HG03432 (cell line): ENCODE results near the gene P2RX4.
"Not testable (repeated sequence)": the region's sequence is repeated elsewhere in the genome, so short reads cannot be mapped to it uniquely, and the experiment has no call there.

Experiments used
- ATAC-seq: cut with Tn5 transposase; IDR thresholded peaks from one replicate; pipeline ENCODE4 v1.9.1; 2021; ENCODE audit warnings: mild to moderate bottlenecking, moderate library complexity; ENCODE audit not compliant: unreplicated experiment

The P2RX4 gene, protein sequence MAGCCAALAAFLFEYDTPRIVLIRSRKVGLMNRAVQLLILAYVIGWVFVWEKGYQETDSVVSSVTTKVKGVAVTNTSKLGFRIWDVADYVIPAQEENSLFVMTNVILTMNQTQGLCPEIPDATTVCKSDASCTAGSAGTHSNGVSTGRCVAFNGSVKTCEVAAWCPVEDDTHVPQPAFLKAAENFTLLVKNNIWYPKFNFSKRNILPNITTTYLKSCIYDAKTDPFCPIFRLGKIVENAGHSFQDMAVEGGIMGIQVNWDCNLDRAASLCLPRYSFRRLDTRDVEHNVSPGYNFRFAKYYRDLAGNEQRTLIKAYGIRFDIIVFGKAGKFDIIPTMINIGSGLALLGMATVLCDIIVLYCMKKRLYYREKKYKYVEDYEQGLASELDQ

GRCh38 chr12:121209624-121210572, at the start of gene P2RX4:
P2RX4 (plus strand) TSS chr12:121210129; CDS start chr12:121210165, 36 bp downstream.
- peak; percentile 90 for ATAC-seq

DNA sequence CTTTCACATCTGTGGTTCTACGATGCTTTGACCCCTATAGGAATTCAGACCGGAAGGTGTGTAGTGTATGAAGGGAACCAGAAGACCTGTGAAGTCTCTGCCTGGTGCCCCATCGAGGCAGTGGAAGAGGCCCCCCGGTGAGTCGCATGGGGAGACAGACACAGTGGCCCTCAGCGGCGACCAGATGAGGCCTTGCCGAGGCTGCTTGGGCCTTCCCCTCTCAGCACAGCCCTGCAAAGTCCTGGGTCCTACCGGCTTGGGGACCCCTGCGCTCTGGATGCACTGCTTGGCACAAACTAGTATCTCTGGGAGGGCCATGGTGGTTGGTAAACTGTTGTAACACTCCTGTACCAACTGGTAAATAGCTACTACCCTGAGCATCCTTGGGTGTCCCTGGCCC, 47.5 kb upstream of the P2RX4 start:
- no peak for ATAC-seq

GRCh38 chr12:121162985-121163384, 46.9 kb upstream of the P2RX4 start:
- ATAC-seq = no peak

DNA sequence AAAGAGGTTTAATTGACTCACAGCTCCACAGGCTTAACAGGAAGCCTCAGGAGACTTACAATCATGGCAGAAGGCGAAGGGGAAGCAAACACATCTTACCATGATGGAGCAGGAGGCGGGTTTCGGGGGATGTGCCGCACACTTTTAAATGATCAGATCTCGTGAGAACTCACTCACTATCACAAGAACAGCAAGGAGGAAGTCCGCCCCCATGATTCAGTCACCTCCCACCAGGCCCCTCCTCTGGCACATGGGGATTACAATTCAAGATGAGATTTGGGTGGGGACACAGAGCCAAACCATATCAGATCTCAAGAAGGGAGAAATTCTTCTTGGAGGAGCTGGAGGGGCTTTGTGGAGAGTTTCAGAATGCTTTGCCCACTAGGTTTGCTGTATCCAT, 45.1 kb upstream of the P2RX4 start:
- ATAC-seq = not testable (repeated sequence)

GRCh38 chr12:121165316-121165715, 44.6 kb upstream of the P2RX4 start:
- no peak for ATAC-seq

DNA sequence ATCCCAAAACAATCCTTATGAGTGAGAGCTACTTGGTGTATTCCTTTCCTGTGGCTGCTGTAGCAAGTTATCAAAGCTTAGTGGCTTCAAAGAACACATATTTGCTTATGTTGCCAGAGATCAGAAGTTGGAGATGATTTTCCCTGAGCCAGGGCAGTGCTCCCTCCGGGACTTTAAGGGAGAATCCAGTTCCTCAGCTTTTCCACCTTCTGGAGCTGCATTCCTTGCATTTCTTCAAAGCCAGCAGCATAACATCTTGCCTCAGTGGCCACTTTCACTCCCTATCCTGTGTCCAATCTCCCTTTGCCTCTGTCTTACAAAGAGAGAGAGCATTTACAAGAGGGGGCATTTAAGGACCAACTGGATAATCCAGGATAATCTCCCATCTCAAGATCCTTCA, 43.6 kb upstream of the P2RX4 start:
- ATAC-seq = no peak

DNA sequence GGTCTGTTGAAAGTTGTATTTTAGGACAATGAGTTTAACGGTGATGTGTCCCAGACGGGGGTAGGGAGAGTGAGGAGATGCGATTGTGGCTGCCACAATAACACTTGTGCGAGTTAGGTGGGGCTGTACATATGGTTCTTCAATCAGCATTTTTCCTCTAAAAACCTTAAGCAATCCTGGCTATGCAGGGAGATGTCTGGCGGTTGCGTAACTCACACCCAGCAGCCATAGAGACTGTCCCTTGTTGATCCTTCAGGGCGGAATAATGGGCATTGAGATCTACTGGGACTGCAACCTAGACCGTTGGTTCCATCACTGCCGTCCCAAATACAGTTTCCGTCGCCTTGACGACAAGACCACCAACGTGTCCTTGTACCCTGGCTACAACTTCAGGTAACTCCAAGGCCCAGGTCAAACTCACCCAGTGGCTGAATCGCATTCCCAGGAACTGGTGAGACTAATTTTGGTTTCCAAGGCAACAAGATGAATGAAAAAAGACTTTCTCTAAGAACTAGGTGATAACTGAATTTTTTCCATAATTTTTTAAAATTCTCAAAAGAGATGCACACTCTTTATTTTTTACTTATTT, 42.6 kb upstream of the P2RX4 start:
- ATAC-seq = no peak

GRCh38 chr12:121167951-121168350, 42.0 kb upstream of the P2RX4 start:
- no peak for ATAC-seq

DNA sequence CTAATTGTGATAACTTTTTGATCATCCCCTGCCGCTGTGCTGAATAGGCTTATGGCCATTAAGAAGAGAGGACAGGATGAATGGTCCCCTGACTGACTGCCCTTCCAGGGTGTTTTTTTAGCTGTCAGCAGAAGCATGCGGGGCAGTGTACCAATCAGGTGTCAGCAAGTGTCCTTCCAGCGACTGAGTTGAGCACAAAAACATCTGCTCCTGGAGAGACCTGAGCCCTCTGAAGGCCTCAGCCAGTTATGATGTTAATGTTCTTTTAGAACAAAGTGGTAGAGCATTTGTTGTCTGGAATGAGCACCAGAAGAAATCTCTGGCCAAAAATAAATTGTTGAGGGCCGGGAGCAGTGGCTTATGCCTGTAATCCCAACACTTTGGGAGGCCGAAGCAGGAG, 39.8 kb upstream of the P2RX4 start:
- no peak for ATAC-seq

- no peak for ATAC-seq
Observed at GRCh38 chr12:121170611-121171260, 39.2 kb upstream of the P2RX4 start.

DNA sequence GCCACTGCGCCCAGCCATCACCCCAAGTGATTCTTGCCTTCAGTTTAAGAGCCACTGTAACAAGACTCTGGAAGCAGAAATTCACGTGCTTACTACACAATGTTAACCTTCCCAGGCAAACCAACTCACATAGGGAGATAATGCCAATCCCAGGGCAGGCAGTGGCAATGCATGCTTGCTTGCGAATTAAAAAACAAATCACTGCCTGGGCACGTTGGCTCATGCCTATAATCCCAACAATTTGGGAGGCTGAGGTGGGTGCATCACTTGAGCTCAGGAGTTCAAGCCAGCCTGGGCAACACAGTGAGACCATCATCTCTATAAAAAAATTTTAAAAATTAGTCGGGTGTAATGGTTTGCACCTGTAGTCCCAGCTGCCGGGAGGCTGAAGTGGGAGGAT, 37.8 kb upstream of the P2RX4 start:
- ATAC-seq = no peak

DNA sequence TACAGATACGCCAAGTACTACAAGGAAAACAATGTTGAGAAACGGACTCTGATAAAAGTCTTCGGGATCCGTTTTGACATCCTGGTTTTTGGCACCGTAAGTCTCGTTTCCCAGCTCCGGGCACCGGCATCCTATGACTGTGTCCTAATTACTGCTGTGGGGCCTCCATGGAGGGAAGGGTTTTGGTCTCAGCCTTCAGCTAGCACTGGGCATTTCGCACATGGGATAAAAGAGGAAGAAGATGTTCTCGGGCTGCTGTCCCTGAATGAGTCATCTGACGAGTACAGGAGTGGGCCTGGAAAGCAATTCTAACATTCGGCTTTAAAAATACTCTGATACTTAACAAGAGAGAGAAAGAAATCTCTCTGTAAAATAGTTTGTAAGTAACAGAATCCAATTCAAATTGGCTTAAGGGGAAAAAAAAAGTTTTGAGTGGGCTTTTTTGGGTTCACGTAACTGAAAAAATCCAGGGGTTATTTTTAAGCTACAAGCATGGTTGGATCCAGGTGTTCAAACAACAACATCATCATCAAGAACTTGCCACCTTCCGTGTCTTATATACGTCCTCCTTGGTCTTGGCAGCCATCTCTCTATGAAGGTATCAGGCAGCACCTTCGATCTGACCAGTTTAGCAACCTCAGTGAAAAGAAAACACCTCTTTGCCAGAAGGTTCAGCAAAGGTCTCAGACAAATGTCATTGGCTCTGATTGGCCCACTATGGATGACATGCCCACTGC, 34.4 kb upstream of the P2RX4 start:
- ATAC-seq = no peak

- ATAC-seq = no peak
Observed at GRCh38 chr12:121176826-121177529, 33.0 kb upstream of the P2RX4 start.

DNA sequence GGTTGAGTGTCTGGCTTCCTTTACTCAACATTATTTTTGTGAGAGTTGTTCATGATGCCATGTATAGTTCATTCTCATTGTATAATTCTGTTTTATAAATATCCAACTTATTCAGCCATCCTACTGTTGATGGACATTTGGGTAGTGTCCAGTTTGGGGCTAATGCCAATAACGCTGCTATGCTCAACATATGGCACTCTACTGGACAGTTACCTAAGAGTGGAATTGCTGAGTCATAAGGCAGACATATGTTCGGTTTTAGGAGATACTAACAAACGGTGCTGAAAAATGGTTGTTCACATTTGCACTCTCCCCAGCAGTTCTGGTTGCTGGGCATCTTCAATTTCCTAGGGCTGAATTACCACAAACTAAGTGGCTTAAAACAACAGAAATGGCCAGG, 28.7 kb upstream of the P2RX4 start:
- ATAC-seq = no peak

DNA sequence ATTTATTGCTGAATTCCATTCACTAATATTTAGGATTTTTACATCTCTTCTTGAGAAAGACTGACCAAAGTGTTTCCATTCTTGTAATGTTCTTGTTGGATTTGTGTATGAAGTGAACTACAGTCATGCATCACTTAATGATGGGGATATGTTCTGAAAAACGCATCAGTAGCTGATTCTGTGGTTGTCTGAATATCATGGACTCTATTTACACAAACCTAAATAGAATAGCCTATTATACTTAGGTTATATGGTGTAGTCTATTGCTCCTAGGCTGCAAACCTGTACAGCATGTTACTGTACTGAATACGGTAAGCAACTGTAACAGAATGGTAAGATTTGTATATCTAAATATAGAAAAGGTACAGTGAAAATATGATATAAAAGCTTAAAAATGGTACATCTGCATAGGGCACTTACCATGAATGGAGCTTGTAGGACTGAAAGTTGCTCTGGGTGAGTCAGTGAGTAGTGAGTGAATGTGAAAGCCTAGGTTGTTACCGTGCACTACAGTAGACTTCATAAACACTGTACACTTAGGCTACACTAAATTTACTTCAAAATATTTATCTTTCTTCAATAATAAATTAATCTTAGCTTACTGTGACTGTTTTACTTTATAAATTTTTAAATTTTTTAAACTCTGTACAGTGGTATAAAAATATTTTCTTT, 27.6 kb upstream of the P2RX4 start:
- ATAC-seq = no peak

GRCh38 chr12:121184425-121184824, 25.5 kb upstream of the P2RX4 start:
- no peak for ATAC-seq

GRCh38 chr12:121184984-121185889, 24.7 kb upstream of the P2RX4 start:
- ATAC-seq = no peak

- ATAC-seq = no peak
Observed at GRCh38 chr12:121186826-121187225, 23.1 kb upstream of the P2RX4 start.
